NCI-H748 treated with DMSO at 0.1 percent for 48 hours (cell line): Measurements from ENCODE around the gene KIAA0513.

Experiments
- DNase-seq: peaks from one replicate; lab custom pipeline; 2025; lab: John Stamatoyannopoulos, UW

KIAA0513 gene, protein sequence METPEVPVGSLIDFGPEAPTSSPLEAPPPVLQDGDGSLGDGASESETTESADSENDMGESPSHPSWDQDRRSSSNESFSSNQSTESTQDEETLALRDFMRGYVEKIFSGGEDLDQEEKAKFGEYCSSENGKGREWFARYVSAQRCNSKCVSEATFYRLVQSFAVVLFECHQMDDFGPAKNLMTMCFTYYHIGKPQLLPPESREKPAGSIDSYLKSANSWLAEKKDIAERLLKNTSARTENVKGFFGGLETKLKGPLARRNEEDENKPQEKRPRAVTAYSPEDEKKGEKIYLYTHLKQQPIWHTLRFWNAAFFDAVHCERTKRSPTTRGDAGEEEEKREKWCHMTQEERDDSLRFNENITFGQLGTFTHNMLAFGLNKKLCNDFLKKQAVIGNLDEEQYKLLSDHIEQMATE

GRCh38 chr16:85027349-85027957, at the start of gene KIAA0513:
Gene KIAA0513 (plus strand): TSS chr16:85027795. CDS start chr16:85067072, 39,277 bp downstream.
- DNase-seq: peak; percentile 66

DNA sequence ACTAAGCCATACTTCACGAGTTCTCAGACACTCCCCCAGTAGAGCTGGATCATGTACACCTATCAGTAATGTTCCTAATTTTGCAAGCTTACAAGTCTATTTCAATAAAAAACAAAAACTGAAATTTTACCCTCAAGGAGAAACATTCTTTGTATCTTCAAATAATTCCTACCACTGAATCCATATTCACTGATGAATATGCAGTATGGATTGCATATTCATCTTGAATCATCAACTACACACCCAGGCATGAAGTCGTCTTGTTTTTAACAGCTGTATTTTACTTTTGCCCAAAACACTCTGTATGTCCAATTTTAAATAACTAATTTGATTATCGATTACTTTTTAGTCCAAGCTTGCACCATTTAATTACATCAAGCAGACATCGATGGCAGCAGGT, 48.1 kb upstream of the KIAA0513 start:
- DNase-seq: no peak

DNA sequence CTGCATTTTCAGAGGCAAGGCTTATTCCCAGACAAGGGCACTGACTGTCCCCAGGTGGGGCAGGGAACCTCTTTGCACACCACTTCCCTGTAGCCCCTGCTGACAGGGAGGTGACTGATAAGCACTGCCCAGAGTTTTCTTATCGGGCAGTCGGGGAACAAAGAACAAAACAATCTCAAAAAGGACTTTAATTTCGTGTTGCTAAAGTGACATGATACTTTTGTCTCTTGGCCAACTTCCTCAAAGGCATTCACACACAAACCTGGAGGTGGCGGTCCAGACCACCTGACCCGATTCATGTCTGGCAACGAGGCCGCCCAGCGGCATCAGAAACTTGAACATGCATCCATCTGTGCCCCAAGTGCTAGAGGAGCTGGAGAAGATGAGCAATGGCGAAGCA, 45.2 kb upstream of the KIAA0513 start:
- DNase-seq: no peak

GRCh38 chr16:84985079-84986065, 42.2 kb upstream of the KIAA0513 start:
- DNase-seq: no peak

DNA sequence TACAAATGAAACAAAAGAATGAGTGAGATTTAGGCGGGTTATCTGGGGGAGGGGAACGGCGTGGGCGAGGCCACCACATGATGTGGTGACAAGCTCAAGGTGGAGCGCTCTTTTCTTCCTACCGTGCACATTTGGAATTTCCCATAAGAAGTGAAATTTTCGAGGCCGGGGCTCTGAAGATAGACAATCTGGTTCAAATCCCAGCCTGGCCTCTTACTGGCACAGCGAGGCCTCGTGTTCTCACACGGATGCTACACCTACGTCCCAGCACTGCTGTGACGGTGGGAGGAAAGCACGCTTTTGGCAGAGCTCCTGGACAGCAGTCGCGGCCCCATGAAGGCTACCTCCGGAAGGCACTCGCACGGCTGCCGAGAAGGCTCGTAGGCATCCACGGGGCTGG, 41.5 kb upstream of the KIAA0513 start:
- no peak for DNase-seq

GRCh38 chr16:84986879-84987278, 40.7 kb upstream of the KIAA0513 start:
- no peak for DNase-seq

DNA sequence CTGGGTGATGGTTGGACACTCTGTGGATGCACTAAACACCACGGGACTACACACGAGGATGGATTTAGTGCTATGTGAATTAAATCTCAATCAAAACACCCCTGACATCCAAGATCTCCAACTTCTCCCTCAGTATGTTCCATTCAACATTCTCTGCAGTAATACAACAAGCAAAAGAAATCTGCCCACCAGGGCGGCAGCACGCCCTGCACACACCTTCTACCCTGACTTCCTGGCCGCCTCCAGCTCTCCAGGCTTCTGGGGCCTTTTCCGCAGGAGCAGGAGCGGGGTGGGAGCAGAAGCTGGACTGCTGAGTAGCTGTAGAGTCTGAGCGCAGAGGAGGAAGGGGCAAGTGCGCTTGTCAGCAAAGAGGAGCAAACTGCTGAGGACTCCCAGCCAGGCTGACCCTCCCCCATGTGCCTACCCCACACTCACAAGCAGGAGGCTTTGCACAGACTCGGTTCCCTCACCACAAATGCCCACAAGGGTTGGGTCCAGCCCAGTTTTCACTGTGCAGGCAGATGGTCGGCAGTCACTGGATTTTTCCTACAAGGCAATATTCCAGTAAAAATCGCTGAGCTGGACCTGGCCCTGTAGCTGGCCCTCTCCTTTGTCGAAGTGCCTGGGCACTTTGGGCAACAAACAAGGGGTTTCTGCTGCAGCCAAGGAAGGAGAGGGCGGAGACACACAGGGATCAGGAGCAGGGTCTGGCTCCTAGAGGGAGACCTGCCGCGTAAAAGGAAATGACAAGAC, 39.1 kb upstream of the KIAA0513 start:
- no peak for DNase-seq

DNA sequence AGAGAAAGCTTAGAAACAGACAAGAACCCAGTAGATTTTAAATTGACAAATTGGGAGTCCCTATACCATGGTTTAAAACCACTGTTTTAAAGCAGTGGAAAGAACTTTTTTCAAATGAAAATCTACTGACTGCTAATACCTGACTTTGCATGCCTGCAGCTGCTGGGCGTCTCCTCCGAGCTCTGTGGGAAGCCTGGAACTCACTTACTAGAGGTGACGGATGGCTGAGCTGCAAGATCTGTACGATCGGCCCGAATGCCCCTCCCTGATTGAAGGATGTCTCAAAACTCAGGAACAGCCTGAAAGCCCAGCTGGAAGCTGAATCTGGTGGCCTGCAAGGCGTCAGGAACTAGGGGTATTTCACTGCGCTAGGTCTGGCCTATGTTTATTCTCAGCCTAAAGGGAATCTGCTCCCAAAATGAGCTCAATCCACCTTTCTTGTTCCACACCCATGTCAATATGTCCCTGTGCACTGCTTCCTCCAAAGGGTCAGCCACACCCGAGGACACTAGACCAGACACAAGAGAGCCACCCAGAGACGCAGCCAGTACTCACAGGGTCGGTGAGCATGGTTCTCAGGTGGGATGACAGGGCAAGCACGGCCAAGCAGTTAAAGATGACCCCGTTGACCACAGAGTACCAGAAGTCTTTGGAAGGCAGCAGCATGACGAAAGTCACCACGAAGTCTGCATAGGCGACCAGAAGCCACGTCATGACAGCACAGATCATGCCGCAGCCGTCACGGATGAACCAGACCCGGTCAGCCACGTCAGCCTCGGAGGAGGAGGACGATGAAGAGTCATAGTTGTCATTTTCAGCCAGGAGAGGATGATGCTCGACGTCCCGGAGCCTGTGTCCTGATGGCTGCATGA, 37.6 kb upstream of the KIAA0513 start:
- DNase-seq: no peak

- no peak for DNase-seq
These were observed 36.8 kb upstream of the KIAA0513 start for GRCh38 chr16:84990782-84991181.

GRCh38 chr16:84992717-84993075, 34.9 kb upstream of the KIAA0513 start:
- DNase-seq: no peak

- DNase-seq: no peak
These were observed 33.7 kb upstream of the KIAA0513 start for GRCh38 chr16:84993926-84994325.

- DNase-seq: no peak
These were observed 31.9 kb upstream of the KIAA0513 start for GRCh38 chr16:84995663-84996062.

DNA sequence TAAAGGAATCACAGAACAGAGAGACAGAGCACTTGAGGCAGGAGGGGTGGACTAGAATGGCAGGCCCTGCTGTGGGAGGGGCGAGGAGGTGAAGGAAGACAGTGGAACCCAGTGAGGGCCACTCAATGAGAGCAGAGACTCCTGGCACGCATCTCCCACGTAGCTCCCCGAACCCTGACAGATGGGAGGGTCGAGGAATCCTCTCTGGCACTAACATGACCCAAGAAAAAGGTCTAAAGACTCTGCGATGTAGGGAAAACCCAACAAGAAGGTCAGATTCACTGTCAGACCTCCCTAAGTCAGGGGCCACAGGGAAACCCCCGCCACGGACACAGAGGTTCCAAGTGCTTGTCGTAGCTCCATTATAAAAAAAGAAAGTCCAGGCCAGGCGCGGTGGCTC, 31.2 kb upstream of the KIAA0513 start:
- DNase-seq: no peak

DNA sequence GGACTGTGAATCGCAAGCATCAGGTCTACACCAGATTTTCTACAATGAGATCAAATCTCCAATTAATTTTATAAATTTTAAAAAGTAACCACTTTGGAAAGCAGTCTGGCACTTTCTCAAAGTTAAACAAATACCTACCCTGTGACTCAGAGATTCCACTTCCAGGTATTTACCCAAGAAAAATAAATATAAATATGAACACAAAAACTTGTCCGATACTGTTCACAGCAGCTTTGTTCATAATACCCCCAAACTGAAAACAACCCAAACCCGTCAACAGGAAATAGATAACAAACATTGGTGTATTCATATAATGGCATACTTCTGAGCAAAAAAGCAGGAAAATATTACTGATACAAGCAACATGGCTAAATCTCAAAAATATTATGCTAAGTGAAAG, 28.4 kb upstream of the KIAA0513 start:
- DNase-seq: no peak

DNA sequence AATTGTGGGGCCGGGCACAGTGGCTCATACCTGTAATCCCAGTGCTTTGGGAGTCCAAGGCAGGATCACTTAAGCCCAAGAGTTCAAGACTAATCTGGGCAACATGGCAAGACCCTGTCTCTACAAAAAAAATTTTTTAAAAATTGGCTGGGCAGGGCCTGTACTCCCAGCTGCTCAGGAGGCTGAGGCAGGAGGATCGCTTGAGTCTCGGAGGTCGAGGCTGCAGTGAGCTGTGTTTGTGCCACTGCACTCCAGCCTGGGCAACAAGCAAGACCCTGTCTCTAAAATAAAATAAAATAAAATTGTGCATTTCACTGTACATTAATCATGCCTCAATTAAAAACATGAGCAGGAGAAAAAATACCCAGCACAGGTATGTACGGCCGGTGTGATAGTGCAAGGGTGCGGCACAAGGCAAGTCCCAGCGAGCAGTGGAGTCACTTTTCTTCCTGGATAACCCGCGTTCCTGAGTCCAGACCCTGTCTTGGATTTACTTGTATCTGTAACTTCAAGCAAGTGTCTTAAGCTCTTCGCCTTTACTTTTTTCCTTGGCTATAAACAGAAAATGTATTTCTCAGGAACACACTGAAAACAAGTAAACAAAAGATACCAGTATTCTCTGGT, 27.6 kb upstream of the KIAA0513 start:
- no peak for DNase-seq

DNA sequence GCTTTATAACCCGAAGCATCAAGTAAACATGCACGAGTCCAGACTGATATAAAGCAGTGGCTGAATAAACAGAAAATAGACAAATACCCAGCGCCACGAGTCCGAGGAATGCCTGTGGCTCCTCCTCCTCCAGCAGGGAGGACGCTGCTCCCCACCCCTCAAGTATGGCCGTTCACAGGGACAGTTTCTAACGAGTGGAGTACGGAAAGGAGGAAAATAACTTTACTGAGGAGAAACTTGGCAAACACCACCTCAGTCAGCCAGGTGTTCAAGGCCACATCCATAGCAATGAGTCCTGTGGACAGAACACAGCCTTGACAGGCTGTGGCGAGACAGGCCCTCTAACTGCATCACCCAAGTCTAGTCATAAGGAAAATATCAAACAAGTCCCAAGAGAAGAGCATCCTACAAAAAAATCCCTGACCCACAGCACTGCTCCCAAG, 25.5 kb upstream of the KIAA0513 start:
- DNase-seq: no peak

DNA sequence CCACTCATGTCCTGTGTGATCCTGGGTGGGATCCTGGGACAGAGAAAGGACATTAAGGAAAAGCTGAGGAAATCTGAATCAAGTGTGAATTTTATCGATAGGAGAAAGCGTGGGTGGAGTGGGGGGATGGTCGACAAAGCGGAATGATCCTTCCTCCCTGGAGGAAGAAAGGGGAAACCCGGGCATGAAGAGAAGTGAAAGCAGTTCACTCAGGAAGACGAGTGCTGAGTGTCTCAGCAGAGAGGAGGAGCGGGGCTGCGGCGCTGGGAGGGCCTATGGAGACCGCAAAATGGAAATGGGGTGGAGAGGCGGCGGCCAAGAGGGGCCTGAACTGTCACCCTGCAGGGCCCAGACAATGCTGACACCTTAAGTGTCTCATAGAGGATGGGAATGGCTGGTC, 25.0 kb upstream of the KIAA0513 start:
- no peak for DNase-seq

GRCh38 chr16:85003076-85003475, 24.5 kb upstream of the KIAA0513 start:
- no peak for DNase-seq

DNA sequence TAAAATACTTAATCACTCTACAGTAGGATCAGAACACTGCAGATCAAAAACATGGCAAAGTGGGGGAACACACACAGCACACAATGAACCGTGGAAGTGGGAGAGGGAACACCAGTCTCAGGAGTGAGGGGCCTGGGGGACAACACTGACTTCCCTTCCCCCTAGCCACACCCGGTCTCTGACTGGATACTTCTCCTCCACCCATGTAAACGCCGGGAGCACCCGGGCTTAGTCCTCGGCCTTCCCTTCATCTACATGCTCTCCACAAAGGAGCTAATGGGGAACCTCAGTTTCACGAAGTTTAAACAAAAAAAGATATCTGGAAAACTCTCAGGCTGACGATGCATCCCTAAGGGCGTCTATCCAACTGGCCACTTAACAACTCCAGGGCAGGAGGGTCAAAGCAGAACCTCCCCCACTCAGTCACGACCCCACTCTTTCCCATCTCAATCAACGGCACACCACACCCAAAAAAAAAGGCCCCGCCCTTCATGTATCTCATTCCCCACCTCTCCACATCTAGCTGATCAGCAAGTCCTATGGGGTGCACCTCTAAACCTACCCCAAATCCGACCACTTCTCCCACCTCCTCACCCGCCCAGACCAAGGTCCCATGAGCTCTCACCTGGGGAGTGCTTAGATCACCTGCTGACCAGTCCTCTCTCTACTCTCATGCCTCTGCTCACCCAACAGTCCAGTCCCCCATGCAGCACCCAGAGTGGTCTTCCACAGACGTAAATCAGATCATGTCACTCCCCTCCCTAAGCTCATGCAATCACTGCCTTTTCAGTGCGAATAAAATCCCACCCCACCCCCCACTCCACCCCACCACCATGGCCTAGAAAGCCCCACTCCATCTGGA, 23.6 kb upstream of the KIAA0513 start:
- DNase-seq: no peak
